Body of pancreas (tissue), 4 donors: Measurements from ENCODE around the gene PPP1R13B.

Experiments used
- POLR2A ChIP-seq, 3 donors: fragments of 450-650 bp; IDR thresholded peaks; one replicate each; pipeline ENCODE4 v1.6.1; 2016; ENCODE audit warnings: antibody characterized with exemption in 3 of 3, mild to moderate bottlenecking in 2 of 3
- TF ChIP-seq, protein P1 (sequence below), 7 experiments: fragments of 450-650 bp in 4 of 7; fragments of 200-600 bp in 3 of 7; sonication (generic) in 3 of 7; IDR thresholded peaks; one replicate each; pipeline ENCODE4 v1.5.1; 2016 to 2019; ENCODE audit warnings: antibody characterized with exemption in 7 of 7

DNA sequence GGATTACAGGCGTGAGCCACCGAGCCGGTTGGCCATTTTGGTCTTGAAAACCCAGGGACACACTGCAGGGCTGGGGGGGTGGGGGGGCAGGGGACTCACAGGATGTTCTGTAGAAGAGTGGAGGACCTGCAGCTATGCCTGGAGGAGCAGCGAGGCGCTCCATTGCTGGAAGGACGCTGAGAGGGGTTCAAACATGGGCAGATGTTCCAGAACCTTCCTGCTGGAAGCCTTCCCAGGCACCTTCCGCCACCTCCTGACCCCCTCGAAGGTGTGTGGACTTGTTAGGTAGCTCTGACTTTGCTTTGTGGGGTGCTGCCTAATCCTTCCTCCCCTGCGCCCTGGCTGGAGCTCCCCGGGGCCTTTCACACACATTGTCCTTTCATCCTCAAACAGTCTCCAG is 19.6 kb upstream of the PPP1R13B start:
- TF ChIP-seq POLR2A (IDR thresholded peaks at IDR 0.05) = no peak
- TF ChIP-seq, protein P1, sequence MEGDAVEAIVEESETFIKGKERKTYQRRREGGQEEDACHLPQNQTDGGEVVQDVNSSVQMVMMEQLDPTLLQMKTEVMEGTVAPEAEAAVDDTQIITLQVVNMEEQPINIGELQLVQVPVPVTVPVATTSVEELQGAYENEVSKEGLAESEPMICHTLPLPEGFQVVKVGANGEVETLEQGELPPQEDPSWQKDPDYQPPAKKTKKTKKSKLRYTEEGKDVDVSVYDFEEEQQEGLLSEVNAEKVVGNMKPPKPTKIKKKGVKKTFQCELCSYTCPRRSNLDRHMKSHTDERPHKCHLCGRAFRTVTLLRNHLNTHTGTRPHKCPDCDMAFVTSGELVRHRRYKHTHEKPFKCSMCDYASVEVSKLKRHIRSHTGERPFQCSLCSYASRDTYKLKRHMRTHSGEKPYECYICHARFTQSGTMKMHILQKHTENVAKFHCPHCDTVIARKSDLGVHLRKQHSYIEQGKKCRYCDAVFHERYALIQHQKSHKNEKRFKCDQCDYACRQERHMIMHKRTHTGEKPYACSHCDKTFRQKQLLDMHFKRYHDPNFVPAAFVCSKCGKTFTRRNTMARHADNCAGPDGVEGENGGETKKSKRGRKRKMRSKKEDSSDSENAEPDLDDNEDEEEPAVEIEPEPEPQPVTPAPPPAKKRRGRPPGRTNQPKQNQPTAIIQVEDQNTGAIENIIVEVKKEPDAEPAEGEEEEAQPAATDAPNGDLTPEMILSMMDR (IDR thresholded peaks at IDR 0.05) = no peak
